HepG2 (cell line): ENCODE results near the gene ZMIZ1. TPM values are rescaled to one million over a fixed set of nuclear protein-coding genes. Genes with fewer than 3 reads are reported as not detected.
A peak's percentile ranks its signal among the peaks of the same experiment; 100 is the strongest.

Experiments used
- ARNT ChIP-seq: fragments of 450-650 bp; IDR thresholded peaks from 2 replicates; pipeline ENCODE4 v1.6.1; 2017
- GATAD1 ChIP-seq: IDR thresholded peaks from 2 replicates; pipeline ENCODE4 v1.6.1; 2016; ENCODE audit warnings: missing genetic modification reagents, missing compliant biosample characterization
- MTF1 ChIP-seq: sonication (generic); formaldehyde crosslinking; IDR thresholded peaks from 2 replicates; pipeline ENCODE4 v1.5.0; 2020; ENCODE audit warnings: missing genetic modification reagents
- RAD21 ChIP-seq: fragments of 450-650 bp; formaldehyde crosslinking; IDR thresholded peaks from 2 replicates; pipeline ENCODE4 v1.5.0; 2020; ENCODE audit warnings: mild to moderate bottlenecking
- RAD51 ChIP-seq: fragments of 450-650 bp; IDR thresholded peaks from 2 replicates; pipeline ENCODE4 v1.6.1; 2016; ENCODE audit warnings: borderline replicate concordance
- RFXAP ChIP-seq: sonication (generic); formaldehyde crosslinking; IDR thresholded peaks from 2 replicates; pipeline ENCODE4 v1.4.0; 2020; ENCODE audit warnings: missing genetic modification reagents, borderline replicate concordance
- SIN3B ChIP-seq: fragments of 150-350 bp; IDR thresholded peaks from 2 replicates; pipeline ENCODE4 v1.6.1; 2014; ENCODE audit warnings: low read length
- TBX3 ChIP-seq: fragments of 450-650 bp; IDR thresholded peaks from 2 replicates; pipeline ENCODE4 v1.6.1; 2017; ENCODE audit warnings: antibody characterized with exemption, mild to moderate bottlenecking, inconsistent platforms, borderline replicate concordance
- TOE1 ChIP-seq: sonication (generic); formaldehyde crosslinking; IDR thresholded peaks from 2 replicates; pipeline ENCODE4 v1.4.0; 2020; ENCODE audit warnings: mild to moderate bottlenecking, missing genetic modification reagents
- ZNF234 ChIP-seq: sonication (generic); formaldehyde crosslinking; conservative IDR thresholded peaks from 2 replicates; pipeline ENCODE4 v1.5.1; 2020; ENCODE audit warnings: mild to moderate bottlenecking, missing genetic modification reagents
- ZNF460 ChIP-seq: sonication (generic); formaldehyde crosslinking; IDR thresholded peaks from 2 replicates; pipeline ENCODE4 v1.5.1; 2020; ENCODE audit warnings: missing genetic modification reagents, mild to moderate bottlenecking, borderline replicate concordance
- ZNF484 ChIP-seq: sonication (generic); formaldehyde crosslinking; IDR thresholded peaks from 2 replicates; pipeline ENCODE4 v1.5.1; 2020; ENCODE audit warnings: mild to moderate bottlenecking, low read depth, missing genetic modification reagents, borderline replicate concordance
- ZNF747 ChIP-seq: sonication (generic); formaldehyde crosslinking; IDR thresholded peaks from 2 replicates; pipeline ENCODE4 v1.8.1; 2023; ENCODE audit warnings: missing genetic modification reagents, mild to moderate bottlenecking, borderline replicate concordance
- ZSCAN31 ChIP-seq: sonication (generic); formaldehyde crosslinking; IDR thresholded peaks from 2 replicates; pipeline ENCODE4 v1.5.0; 2020; ENCODE audit warnings: low read depth, mild to moderate bottlenecking, missing genetic modification reagents
- polyA plus RNA-seq, 8 experiments: library from polyadenylated mRNA; depleted of rRNA in 3 of 8; stranded (reverse) in 7 of 8; unstranded in 1 of 8; fragments of >200 nt; fragmentation: Illumina TruSeq in 4 of 8; extraction: Trizol in 4 of 8; gene quantifications; 2 replicates each; pipeline versions ENCODE4 v1.2.1 to v1.2.3, GENCODE V29; 2011 to 2016; ENCODE audit warnings: low read depth in 4 of 8, missing spikeins in 1 of 8, mixed read lengths in 1 of 8; ENCODE audit not compliant: insufficient read depth in 1 of 8
- total RNA-seq, 5 experiments: library from RNA; depleted of rRNA; stranded (reverse); fragments of >200 nt; fragmentation: Illumina TruSeq; extraction: Trizol; gene quantifications; 2 replicates each; pipeline ENCODE4 v1.2.3, GENCODE V29; 2016; ENCODE audit warnings: low read depth in 1 of 5
- TF ChIP-seq, protein P1 (sequence below): sonication (generic); formaldehyde crosslinking; IDR thresholded peaks from 2 replicates; pipeline ENCODE4 v1.4.0; 2020; ENCODE audit warnings: low read depth, mild to moderate bottlenecking, missing genetic modification reagents
- TF ChIP-seq, protein P2 (sequence below): sonication (generic); formaldehyde crosslinking; IDR thresholded peaks from 2 replicates; pipeline ENCODE4 v1.4.0; 2020; ENCODE audit warnings: mild to moderate bottlenecking, missing genetic modification reagents
- TF ChIP-seq, protein P3 (sequence below): sonication (generic); formaldehyde crosslinking; IDR thresholded peaks from 2 replicates; pipeline ENCODE4 v1.4.0; 2020; ENCODE audit warnings: missing genetic modification reagents, borderline replicate concordance
- TF ChIP-seq, protein P4 (sequence below): sonication (generic); formaldehyde crosslinking; IDR thresholded peaks from 2 replicates; pipeline ENCODE4 v1.5.1; 2020; ENCODE audit warnings: missing genetic modification reagents, mild to moderate bottlenecking, borderline replicate concordance
- TF ChIP-seq, protein P5 (sequence below): sonication (generic); formaldehyde crosslinking; IDR thresholded peaks from 2 replicates; pipeline ENCODE4 v1.4.0; 2020; ENCODE audit warnings: mild to moderate bottlenecking, low read depth, missing genetic modification reagents

ZMIZ1 gene
- total and polyA plus RNA-seq, 2 of the 13 experiments (the other 11 are each of a cell fraction or from before 2014, with no cell fraction given): 5.3 to 10.2 TPM

GRCh38 chr10:79067241-79068202 is 1.2 kb upstream of the ZMIZ1 start (continued):
- TF ChIP-seq, protein P1, sequence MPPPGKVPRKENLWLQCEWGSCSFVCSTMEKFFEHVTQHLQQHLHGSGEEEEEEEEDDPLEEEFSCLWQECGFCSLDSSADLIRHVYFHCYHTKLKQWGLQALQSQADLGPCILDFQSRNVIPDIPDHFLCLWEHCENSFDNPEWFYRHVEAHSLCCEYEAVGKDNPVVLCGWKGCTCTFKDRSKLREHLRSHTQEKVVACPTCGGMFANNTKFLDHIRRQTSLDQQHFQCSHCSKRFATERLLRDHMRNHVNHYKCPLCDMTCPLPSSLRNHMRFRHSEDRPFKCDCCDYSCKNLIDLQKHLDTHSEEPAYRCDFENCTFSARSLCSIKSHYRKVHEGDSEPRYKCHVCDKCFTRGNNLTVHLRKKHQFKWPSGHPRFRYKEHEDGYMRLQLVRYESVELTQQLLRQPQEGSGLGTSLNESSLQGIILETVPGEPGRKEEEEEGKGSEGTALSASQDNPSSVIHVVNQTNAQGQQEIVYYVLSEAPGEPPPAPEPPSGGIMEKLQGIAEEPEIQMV: no peak
- TF ChIP-seq SIN3B: no peak
- no peak; the same call in 1 of the 2 replicates for TF ChIP-seq ZNF460 (CRISPR knock-in tag)
- TF ChIP-seq, protein P2, sequence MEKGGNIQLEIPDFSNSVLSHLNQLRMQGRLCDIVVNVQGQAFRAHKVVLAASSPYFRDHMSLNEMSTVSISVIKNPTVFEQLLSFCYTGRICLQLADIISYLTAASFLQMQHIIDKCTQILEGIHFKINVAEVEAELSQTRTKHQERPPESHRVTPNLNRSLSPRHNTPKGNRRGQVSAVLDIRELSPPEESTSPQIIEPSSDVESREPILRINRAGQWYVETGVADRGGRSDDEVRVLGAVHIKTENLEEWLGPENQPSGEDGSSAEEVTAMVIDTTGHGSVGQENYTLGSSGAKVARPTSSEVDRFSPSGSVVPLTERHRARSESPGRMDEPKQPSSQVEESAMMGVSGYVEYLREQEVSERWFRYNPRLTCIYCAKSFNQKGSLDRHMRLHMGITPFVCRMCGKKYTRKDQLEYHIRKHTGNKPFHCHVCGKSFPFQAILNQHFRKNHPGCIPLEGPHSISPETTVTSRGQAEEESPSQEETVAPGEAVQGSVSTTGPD: no peak
- peak; percentile 47; the same call in 1 of the 2 replicates for TF ChIP-seq TBX3
- TF ChIP-seq GATAD1 (CRISPR knock-in tag): peak; percentile 43; the same call in 1 of the 2 replicates
- peak; percentile 58 for TF ChIP-seq RAD21
- TF ChIP-seq, protein P3, sequence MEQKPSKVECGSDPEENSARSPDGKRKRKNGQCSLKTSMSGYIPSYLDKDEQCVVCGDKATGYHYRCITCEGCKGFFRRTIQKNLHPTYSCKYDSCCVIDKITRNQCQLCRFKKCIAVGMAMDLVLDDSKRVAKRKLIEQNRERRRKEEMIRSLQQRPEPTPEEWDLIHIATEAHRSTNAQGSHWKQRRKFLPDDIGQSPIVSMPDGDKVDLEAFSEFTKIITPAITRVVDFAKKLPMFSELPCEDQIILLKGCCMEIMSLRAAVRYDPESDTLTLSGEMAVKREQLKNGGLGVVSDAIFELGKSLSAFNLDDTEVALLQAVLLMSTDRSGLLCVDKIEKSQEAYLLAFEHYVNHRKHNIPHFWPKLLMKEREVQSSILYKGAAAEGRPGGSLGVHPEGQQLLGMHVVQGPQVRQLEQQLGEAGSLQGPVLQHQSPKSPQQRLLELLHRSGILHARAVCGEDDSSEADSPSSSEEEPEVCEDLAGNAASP (CRISPR knock-in tag): no peak; the same call in none of the 2 replicates
- no peak for TF ChIP-seq RFXAP (CRISPR knock-in tag)
- no peak for TF ChIP-seq MTF1 (CRISPR knock-in tag)
- TF ChIP-seq, protein P4, sequence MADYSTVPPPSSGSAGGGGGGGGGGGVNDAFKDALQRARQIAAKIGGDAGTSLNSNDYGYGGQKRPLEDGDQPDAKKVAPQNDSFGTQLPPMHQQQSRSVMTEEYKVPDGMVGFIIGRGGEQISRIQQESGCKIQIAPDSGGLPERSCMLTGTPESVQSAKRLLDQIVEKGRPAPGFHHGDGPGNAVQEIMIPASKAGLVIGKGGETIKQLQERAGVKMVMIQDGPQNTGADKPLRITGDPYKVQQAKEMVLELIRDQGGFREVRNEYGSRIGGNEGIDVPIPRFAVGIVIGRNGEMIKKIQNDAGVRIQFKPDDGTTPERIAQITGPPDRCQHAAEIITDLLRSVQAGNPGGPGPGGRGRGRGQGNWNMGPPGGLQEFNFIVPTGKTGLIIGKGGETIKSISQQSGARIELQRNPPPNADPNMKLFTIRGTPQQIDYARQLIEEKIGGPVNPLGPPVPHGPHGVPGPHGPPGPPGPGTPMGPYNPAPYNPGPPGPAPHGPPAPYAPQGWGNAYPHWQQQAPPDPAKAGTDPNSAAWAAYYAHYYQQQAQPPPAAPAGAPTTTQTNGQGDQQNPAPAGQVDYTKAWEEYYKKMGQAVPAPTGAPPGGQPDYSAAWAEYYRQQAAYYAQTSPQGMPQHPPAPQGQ (CRISPR knock-in tag): no peak
- TF ChIP-seq ZNF747 (CRISPR knock-in tag): 0 out of 2 replicates have a peak, but pooled peaks have one; percentile 29
- TF ChIP-seq RAD51: no peak
- no peak for TF ChIP-seq TOE1 (CRISPR knock-in tag)
- peak; percentile 16; the same call in 1 of the 2 replicates for TF ChIP-seq ZSCAN31 (CRISPR knock-in tag)
- TF ChIP-seq ZNF234: no peak
- TF ChIP-seq ARNT: no peak
- no peak for TF ChIP-seq ZNF484 (CRISPR knock-in tag)
- TF ChIP-seq, protein P5, sequence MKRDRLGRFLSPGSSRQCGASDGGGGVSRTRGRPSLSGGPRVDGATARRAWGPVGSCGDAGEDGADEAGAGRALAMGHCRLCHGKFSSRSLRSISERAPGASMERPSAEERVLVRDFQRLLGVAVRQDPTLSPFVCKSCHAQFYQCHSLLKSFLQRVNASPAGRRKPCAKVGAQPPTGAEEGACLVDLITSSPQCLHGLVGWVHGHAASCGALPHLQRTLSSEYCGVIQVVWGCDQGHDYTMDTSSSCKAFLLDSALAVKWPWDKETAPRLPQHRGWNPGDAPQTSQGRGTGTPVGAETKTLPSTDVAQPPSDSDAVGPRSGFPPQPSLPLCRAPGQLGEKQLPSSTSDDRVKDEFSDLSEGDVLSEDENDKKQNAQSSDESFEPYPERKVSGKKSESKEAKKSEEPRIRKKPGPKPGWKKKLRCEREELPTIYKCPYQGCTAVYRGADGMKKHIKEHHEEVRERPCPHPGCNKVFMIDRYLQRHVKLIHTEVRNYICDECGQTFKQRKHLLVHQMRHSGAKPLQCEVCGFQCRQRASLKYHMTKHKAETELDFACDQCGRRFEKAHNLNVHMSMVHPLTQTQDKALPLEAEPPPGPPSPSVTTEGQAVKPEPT (CRISPR knock-in tag): 0 out of 2 replicates have a peak, but pooled peaks have one; percentile 33
